ENCODE measurements around the gene FIBCD1. TPM values are rescaled to one million over a fixed set of nuclear protein-coding genes. Genes with fewer than 3 reads are reported as not detected.

Gene FIBCD1
- total and polyA plus RNA-seq, 2 of the 8 experiments (the other 6 are each of a cell fraction or from before 2014, with no cell fraction given): 6.1 to 8.8 TPM

- no peak overlapping the region for H3K27ac ChIP-seq (ENCODE audit: low read depth, low read length)
- H3K4me2 ChIP-seq (ENCODE audit: insufficient read depth in 1 of 2, low read depth in 2 of 2, low read length in 2 of 2): no peak overlapping the region
- WGBS, 2 experiments (ENCODE audit: extremely low coverage in 1 of 2, insufficient coverage in 1 of 2, insufficient read length in 1 of 2, insufficient replicate concordance in 2 of 2, low coverage in 1 of 2, low lambda C conversion rate in 2 of 2, missing lambda C conversion rate in 1 of 2): 90% methylated on average over 5 of the region's 5 CpGs; no CpG with 5 or more reads in 1 of the 2 experiments
- no peak overlapping the region for H2BK20ac ChIP-seq (ENCODE audit: low read length)
- H4K5ac ChIP-seq (ENCODE audit: insufficient read length, low read depth, low read length): no peak overlapping the region
- no peak overlapping the region for H3K18ac ChIP-seq (ENCODE audit: extremely low read depth, low read length)
- no peak overlapping the region for H2BK120ac ChIP-seq (replicated peaks; ENCODE audit: low read depth, low read length)
- no peaks in the 10 kb centered on the region for H3K23me2 ChIP-seq (ENCODE audit: low read depth, low read length)
- no peak overlapping the region for H3K23ac ChIP-seq (ENCODE audit: insufficient read length)
- no peak overlapping the region for H3K4ac ChIP-seq (replicated peaks; ENCODE audit: insufficient read length, low read depth, low read length)
- peaks cover 38 to 90% (median 74%) of the 10 kb centered on the region in 4 experiments for H3K36me3 ChIP-seq (ENCODE audit: control insufficient read depth in 2 of 4, insufficient read depth in 4 of 4, low read length in 3 of 4)
- TF ChIP-seq POLR2AphosphoS5 (IDR thresholded peaks at IDR 0.05; ENCODE audit: low read depth, low read length): no peak
- no peak for TF ChIP-seq POU5F1 (IDR thresholded peaks at IDR 0.05; ENCODE audit: low read depth, low read length)
- TF ChIP-seq RXRA (IDR thresholded peaks at IDR 0.05; ENCODE audit: insufficient read depth, low read depth, low read length): no peak
- no peak for TF ChIP-seq GTF2F1 (IDR thresholded peaks at IDR 0.05; ENCODE audit: borderline replicate concordance, low read depth, low read length)
- TF ChIP-seq KDM5A (IDR thresholded peaks at IDR 0.05; ENCODE audit: low read length): no peak
- H3K79me1 ChIP-seq (ENCODE audit: low read depth, low read length): 0 out of 2 replicates have a peak, but pooled peaks cover 3% of the 10 kb centered on the region
- no peak for FAIRE-seq
- no peak overlapping the region for H2AFZ ChIP-seq (ENCODE audit: low read length)
- no peak overlapping the region for H4K91ac ChIP-seq (replicated peaks; ENCODE audit: insufficient read length, low read length)
- H4K8ac ChIP-seq (ENCODE audit: extremely low read depth, insufficient read depth, low read length): no peak overlapping the region
- no peak overlapping the region for H3K14ac ChIP-seq (ENCODE audit: insufficient read length)
- no peaks in the 10 kb centered on the region for H3K4me1 ChIP-seq (replicated peaks in 1 of 4; ENCODE audit: control insufficient read depth in 3 of 4, insufficient read depth in 4 of 4, low read length in 3 of 4)
- H2BK15ac ChIP-seq (ENCODE audit: low read length): no peak overlapping the region
- peaks cover 0 to 10% of the 10 kb centered on the region in 2 experiments for H4K20me1 ChIP-seq (replicated peaks in 1 of 2; ENCODE audit: control insufficient read depth in 1 of 2, insufficient read depth in 2 of 2, low read length in 2 of 2)
- H3K4me3 ChIP-seq (ENCODE audit: extremely low read depth in 1 of 4, insufficient read depth in 2 of 4, low read depth in 3 of 4, low read length in 4 of 4): no peak overlapping the region
- no peaks in the 10 kb centered on the region for H3K27me3 ChIP-seq (replicated peaks in 1 of 4; ENCODE audit: control insufficient read depth in 3 of 4, extremely low read depth in 1 of 4, insufficient read depth in 3 of 4, low read length in 3 of 4)
- no peak overlapping the region for H3K9ac ChIP-seq (replicated peaks in 1 of 4; ENCODE audit: extremely low read depth in 1 of 4, low read depth in 3 of 4, low read length in 3 of 4)
- H3K79me2 ChIP-seq (ENCODE audit: control insufficient read depth in 1 of 2, insufficient read depth in 2 of 2, low read length in 2 of 2): no peaks in the 10 kb centered on the region
- POLR2A ChIA-PET (ENCODE audit: partially characterized antibody): interaction anchor here (0.6 kb wide), 1 partner anchor 174 kb away, joined by 3 read pairs; no protein-coding TSS in a partner anchor
- H2AK5ac ChIP-seq (ENCODE audit: low read depth, low read length): no peak overlapping the region
- DNase-seq (ENCODE audit: low read depth in 1 of 2, low spot score in 2 of 2): no peak
- CTCF ChIA-PET (ENCODE audit: partially characterized antibody): interaction anchor here (0.6 to 5.6 kb wide), 7 partner anchors 13 to 182 kb away, joined by 3 to 29 read pairs (median 4); no protein-coding TSS in a partner anchor
- H2BK5ac ChIP-seq (ENCODE audit: low read depth, low read length): no peak overlapping the region
- no peak overlapping the region for H3K56ac ChIP-seq (replicated peaks; ENCODE audit: insufficient read length, low read depth, low read length)
- H2BK12ac ChIP-seq (ENCODE audit: low read depth, low read length): no peak overlapping the region
- no peaks in the 10 kb centered on the region for H3K9me3 ChIP-seq (ENCODE audit: insufficient read depth in 2 of 2, low read depth in 1 of 2, low read length in 1 of 2)
These were observed 55.6 kb downstream of the FIBCD1 start for GRCh38 chr9:130883479-130883878.
